SKM-1 (cell line): ENCODE results near the gene NDST3.

Source experiments
- DNase-seq: peaks from one replicate; lab custom pipeline; 2025; ENCODE audit not compliant: unreplicated experiment; lab: John Stamatoyannopoulos, UW

Gene NDST3

DNA sequence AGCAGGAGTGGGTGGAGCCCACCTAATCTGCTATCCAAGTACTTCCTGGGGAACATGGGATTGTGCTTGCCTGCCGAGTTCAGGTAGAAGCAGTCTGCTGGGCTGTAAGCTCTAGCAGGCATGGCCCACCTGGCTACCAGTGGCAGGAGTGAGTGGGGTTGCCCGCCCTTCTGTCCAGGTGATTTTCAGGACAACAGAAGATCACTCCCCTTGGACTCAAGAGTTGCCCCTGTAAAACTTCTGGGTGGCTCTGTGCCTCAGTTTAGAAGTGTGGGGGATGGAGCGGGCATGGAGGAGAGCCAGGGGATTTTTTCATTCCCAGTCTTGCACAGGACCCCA is 43.5 kb downstream of the NDST3 start:
- no peak for DNase-seq

DNA sequence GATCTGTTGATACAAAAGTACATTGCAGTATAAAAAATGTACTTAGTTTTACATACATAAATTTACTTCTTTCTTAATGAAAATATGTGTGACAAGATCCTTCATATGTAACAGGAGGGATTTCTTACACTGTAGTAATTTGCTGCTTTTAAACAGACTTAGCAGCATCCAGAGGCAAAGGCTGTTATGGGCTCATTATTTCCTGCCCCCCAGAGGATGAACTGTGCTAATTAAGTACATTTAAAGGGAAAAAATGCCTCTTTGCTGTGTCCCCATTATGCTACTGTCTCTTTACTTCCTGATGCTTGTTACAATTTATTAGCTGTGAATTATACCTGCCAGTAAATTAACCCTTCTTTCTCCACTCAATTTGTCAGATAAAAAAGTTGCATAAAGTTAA is 47.1 kb downstream of the NDST3 start:
- DNase-seq = no peak

DNA sequence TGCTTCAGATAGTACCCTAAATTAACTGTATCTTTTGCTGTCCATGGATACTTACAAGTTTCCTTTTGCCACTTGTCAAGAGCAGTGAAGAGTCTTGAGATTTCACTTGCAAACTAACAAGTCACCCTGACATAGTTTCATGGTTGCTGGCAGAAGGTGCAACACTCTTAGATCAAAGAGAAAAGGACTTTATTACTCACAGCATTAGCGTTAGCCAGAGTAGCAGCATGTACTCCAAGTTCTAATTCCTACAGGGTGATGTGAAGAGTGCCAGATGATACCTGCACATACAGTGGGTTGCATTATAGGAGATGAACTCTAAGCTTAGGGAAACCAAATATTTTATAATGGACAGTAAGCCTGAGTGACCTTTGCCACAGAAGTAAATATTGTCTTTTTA is 47.9 kb downstream of the NDST3 start:
- no peak for DNase-seq

DNA sequence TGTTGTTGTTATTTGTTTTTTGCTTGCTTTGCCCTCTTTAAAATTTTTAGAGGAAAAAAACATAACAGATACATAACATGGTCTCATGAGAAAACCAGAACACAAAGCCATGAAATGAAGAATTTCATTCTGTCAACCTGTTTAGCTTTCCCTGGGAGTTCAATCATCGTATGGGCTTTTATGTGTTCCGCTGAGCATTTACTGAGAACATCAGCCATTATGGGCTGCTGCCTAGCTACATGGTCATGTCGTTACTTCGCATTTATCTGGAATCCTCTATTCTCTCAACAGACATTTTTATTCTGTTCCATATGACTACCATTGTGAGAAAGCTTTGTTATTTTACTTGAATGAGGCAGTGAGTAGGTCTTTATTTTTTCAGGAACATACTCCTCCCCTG is 51.4 kb downstream of the NDST3 start:
- no peak for DNase-seq

DNA sequence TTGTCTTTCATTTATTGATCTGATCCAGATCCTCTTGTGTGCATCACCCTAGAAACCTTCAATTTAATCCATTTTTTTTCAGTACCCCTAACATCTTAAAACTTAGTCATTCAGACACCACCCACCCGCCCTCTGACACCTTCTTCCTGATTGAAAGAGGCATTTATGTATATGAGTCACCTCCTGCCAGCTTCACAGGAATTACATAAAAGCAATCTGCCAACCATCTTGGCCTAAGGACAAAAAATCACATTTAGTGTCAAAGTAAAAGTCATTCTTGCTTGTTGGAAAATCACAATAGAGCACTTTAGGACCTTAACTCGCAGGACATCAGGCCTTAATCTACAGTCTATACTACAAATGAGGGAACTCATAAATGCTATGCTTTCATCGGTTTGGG is 52.1 kb downstream of the NDST3 start:
- no peak for DNase-seq

DNA sequence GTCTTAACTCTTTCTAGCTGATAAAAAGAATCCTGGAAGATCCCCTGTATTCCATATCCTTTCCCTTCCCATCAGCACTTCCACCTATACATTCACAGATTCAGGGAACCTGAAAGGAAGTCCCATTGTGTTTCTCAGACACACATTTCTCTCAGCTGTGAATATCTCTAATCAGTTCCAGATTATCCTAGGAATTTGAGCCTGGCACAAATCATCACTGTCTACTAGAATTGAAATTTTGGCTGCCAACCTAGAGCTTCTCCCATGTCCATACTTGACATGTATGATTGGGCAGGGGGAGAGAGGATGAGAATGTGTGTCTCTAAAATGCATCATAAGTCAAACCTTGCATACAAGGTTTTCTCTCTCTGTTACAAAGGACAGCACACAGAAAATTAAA is 53.1 kb downstream of the NDST3 start:
- DNase-seq = no peak

DNA sequence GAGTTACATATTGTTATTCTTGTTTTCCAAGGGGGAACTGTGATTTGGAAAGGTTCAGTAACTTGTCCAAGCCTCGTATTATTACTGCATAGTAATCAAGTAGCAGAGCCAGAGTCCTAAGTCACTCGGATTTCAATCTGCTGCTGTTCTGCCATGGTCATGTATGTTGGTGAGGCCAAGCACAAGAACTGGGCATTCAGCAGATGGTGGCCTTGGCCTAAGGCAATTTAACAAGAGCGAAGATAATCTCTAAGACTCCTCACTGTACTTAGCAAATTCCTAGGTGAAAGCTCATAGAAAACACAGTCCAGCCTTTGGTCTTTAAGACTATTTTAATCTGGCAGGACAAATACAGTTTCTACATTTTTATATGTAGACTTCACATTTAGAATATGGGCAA is 64.8 kb downstream of the NDST3 start:
- DNase-seq = no peak

DNA sequence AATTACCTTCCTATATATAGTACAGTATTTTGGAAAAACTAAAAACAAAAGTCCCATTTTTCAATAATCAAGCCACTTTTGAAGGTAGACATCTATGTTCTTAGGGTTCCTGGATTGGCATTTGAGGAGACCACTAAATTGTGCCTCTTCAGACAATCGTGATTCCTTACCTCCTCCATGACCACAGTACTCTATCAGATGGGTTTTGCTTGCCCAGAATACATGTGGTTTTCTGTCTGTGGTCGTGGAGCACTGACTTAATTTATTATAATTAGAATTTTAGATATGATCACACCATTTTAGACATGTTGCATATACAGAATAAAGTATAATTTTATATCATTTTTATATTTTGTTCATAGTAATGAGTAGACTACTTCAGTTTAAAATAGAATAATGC is 67.9 kb downstream of the NDST3 start:
- no peak for DNase-seq

DNA sequence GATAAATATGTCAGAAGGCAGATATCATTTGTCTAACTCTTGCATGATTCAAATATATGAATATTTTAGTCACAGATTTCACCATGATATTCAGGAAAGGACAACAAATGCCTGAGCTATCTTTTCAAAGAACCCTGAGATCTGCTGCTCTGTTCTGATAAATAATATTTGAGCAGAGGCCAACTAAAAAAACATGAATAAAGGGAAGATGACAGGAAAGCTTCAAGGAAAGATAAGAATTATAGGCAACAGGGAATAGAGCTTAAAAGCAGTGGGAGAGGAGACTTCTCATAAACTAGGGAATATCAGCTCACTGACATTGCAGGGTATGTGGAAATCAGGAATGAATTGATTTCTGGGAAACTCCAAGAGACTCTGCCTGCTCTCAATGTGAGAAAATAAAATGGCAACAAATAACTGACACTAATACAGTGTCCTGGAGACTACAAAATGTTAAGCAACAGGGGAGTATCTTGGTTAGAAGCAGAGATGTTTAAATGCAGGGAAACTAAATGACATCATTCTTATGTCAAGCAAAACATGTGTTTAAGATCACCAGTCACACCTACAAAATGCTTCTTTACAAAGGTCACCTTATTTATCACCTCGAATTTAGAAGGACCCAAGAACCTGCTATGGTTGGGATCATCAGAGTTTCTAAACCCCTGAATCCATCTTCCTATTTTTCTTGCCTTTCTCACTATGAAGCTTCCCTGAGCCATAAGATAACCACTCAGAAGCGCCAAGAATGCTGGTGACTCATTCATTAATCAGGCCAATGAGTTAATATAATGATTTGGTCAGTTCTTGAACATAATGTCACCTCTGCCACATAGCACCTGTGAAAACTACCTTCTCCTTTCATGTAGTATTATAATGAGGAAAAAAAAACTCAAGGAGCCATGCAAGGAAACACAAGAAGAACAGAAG is 78.1 kb downstream of the NDST3 start:
- DNase-seq = no peak

DNA sequence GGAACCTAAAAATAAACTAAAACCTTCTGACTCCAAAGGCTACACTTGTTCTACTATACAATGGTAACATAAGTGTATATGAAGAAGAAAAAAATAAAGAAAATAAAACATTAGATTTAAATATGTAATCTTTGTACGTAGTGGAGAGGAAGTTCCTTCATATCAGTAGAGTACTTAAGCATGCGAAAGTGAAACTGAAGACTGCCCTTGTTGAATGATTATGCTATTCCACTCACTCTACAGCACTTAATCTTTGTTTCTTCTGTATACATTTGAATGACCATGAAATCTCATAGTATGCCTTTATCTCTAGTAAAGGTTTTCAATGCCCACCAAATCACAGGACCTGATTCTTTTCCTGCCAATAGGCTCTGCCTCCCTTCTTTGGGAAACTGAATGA is 78.9 kb downstream of the NDST3 start:
- no peak for DNase-seq

DNA sequence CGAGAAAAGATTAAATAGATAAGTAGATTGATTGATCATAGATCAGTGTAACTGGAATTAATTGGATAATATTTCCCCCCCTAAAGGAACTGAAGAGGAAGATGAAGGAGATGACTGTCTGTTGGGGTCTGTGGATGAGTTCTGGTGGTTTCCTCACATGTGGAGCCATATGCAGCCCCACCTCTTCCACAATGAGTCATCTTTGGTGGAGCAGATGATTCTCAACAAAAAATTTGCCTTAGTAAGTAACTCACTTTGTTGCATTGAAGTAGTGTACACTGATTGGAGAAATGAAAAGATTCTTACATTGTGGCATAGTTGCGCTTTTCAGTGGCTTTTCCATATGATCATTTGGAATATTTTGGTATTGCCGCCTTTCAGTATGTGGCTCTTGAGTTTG is 80.4 kb downstream of the NDST3 start:
- no peak for DNase-seq

DNA sequence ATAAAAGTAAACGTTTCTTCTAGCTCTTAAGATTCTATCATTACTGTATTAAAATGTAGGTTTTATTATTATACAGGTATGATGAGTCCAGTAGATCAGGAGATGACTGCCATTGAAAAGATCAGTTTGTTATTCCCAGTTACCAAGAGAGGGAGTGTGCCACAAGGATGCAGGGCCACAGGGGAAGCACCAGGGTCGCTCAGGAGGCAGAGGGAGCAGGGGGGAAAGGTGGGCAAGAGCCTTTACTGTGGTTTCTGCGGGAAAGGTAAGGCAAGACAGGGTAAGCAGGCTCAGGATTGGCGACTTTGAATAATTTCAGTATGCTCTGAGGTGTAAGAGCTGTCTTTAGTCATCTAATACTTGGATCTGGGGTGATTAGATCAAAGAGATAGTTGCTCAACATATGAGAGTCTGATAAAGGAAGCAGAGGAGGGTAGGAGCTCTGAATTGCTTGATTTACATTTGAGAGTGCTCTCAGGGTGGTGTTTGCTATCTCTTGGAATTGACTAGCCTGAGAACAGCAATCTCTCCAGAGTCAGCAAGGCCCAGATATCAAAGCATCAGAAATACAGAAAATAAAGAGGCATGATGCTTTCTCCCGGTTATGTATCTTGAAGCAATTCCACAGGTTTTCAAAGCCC is 86.0 kb downstream of the NDST3 start:
- no peak for DNase-seq

DNA sequence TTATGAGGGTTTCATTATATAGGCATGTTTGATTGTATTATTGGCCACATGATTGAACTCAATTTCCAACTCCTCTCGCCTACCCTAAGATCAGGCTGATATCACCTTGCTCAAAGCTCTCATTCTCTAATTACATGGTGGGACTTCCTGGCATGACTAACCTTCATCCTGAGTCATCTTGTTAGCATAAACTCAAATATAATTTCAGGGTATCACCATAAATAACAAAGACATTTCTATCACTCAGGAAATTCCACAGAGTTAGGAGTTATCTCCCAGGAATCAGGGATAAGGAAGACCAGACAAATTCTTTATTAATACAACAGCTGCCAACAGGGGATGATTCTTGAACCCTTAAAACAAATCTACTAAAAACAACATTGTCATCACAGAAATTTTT is 90.7 kb downstream of the NDST3 start:
- no peak for DNase-seq

DNA sequence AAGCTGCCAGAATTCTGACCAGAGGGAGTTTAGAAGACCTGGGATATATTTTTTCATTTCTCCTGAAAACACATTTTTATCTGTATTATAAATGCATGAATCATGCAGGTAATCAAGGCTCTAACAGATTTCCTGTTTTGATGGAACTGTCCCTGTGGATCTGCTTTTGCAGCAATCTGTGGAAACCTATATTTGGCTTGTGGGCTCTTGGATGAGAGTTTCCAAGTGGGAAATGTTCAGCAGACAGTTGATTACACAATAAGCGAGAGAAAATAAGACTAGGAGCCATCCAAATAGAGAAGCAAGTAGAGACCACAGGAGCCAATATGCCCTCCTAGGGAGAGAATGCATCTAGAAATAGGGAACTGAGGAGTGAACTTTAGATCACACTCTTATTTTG is 105.0 kb downstream of the NDST3 start:
- DNase-seq = no peak

DNA sequence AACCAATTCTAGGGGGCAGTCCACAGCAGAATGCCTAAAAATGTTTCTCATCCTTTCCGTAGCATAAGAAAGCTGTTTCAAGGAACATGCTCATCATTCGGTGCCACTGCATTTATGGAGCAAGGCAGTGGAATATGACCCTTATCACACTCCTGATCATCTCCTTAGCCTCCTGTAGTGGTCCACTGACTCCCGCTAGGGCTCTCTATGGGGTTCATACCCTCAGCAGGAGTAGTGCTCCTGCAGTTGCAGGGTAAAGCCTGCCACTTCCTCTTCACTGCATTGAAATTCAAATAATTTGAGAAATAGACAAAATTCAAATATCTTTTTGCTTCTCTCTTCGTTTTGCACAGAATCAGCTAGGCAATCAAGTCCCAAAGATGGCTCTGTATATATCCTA is 107.0 kb downstream of the NDST3 start:
- no peak for DNase-seq

DNA sequence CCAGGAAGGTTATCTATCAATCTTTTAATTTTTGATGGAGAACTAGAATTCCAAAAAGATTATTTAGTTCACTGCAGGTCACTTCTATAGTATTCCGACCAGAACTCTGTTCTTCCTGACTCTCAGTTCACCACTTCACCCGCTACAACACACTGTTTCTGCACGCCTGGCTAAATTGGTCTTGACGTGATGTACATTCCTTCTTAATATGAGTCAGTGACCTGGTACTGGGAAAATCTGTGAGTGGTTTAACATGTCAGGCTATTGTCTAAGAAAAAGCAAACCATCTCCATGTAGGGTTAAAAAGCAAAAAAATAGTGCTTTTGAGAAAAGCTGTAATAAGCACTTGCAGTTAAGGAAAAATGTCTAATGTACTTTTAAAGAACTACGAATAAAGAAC is 120.4 kb downstream of the NDST3 start:
- no peak for DNase-seq

DNA sequence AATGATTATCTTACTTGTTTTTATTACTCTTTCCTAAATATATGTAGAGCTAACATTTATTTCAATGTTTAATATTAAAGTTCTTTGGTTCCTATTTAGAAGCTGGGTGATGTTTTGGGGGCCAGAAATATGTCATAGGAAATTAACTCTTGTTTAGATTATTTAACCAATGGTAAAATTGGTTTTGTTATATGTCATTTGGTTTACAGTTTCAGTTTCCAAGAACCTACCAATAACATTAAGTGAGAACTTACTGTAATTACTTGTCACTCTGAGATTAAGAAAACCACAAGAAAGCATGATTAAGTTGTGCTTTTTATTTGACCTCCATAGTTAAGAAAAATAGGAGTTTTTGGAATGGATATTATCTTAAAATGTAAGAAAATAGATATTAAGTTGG is 121.2 kb downstream of the NDST3 start:
- DNase-seq = no peak

DNA sequence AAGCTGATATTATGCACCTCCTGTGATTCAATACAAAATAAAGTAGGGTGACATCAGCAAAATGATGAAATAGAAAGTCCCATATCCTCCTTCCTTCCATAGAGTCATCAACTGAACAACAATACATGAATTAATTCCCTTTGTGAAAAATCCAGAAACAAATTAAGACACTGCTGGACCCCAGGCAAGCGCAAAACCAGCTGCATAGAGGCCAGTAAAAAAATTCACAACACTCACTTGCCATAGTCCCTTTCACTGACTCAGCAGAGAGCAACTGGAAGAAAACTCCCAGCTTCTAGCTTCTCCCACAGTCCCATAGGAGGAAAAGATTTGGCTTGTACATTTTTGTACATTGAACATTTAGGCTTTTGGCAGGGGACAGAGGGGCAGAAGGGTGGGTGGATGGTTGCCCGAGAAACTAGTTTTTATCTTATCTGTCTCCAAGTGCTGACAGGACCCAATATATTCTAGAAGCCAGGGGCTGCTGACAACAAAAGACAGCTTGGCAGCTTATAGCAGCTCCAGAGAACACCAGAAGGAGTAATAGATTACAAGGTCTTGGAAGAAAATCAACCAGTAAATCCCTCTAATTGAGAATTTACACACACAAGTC is 124.6 kb downstream of the NDST3 start:
- no peak for DNase-seq

DNA sequence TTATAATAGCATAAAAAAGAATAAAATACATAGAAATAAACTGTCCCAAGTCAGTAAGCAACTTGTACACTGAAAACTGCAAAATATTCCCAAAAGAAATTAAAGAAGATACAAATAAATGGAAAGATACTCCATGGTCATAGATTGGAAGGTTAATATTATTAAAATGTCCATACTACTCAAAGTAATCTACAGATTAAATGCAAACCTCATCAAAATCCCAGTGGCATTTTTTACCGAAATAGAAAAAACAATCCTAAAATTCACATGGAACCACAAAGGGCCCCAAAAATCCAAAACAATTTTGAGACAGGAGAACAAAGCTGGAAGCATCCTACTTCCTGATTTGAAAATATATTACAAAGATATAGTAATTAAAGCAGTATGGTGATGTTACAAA is 133.0 kb downstream of the NDST3 start:
- no peak for DNase-seq

DNA sequence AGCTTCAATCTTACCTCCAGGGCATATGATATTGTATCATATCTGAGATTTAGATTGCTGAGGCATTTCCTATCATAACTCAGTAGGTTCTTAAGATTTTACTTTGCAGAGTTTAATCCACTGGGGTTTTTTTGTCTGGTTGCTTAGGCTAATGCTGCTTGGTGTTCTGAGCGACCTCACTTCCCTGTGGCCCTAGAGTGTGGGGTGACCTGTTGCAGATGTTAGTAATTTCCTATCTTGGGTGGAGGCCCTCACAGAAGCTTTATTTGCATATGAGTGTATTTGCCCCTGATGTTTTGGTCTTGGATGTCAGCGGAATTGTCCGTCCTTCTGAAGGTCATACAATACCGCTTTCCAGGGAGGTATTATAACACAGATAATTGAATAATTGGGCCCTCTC is 137.1 kb downstream of the NDST3 start:
- DNase-seq = no peak

DNA sequence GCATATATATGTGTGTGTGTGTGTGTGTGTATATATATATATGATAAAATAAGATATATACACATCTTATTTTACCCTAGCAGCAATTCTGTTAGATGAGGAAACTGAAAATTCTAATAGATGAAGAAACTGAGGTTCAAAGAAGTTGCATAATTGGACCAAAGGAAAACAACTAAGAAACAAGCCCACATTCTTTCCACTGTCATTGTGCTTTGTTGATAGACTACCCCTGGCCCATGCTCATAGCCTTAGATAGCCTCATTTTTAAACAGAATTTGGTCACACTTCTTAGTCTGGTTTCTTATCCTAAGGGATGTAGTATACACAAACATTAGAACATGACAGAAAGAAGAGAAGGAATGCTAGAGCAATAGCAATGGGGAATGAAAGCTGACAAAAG is 138.8 kb downstream of the NDST3 start:
- no peak for DNase-seq

DNA sequence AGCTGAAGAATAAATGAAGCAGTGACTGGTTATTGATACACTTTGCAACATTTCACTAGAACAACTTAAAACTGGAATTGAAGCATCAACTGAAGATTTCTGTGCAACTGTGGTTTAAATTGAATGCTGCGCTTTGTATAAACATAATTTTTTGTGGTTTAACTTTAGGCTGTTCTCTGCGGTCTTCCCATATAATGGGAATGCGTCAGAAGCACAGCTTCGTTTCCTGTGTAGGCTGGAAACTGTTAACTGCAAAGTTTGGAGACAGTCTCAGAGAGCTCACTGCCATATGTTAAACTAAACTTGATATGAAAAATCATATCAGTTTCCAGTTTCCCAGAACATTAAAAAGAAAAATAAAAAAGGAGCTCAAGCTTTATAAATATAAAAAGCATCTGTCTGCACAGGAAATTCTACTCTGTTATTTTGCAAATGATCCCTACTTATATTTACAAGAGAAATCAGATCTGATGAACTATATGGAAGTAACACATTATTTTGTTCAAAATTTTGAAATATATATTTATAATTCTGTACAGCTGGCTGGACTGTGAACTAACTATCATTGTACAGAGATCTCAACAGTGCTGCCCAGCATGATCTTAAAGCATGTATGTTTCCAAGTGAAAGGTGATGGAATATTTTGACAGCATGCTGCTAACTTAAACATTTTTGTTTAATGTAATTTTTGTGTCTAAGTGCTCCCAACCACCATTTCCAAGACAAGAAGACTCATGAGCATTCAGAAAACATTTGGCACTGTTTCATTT is 139.9 kb downstream of the NDST3 start:
- no peak for DNase-seq
